HCT116 (cell line): ENCODE measurements around the gene MFAP3L. TPM values are rescaled to one million over a fixed set of nuclear protein-coding genes. Genes with fewer than 3 reads are reported as not detected.
A peak's percentile ranks its signal among the peaks of the same experiment; 100 is the strongest.

Source experiments
- ATAC-seq: fragments of 200-7000 bp; cut with Tn5 transposase; 2 replicates; pipeline ENCODE4 v1.9.1; 2020; ENCODE audit warnings: mild to moderate bottlenecking, moderate library complexity
- Bru-seq: library from RNA; stranded (reverse); fragments of 400-500 nt; gene quantifications from one replicate; lab custom pipeline; 2021; lab: Mats Ljungman, UMichigan
- BruChase-seq, 2 experiments: library from RNA; stranded (reverse); fragments of 400-500 nt; gene quantifications; one replicate each; lab custom pipeline; 2021; lab: Mats Ljungman, UMichigan
- BruUV-seq: library from RNA; stranded (reverse); fragments of 400-500 nt; replicated peaks from 2 replicates; lab custom pipeline; 2021; lab: Mats Ljungman, UMichigan
- CTCF ChIA-PET: fragments of 300-600 bp; sonication (Branson Sonifier 250); formaldehyde crosslinking; loops from one replicate; lab custom pipeline; 2021; ENCODE audit warnings: antibody characterized with exemption; lab: Charles Lee
- POLR2A ChIA-PET: fragments of 300-600, 350-600 bp; sonication (Branson Sonifier 250); formaldehyde crosslinking; loops from one replicate; lab custom pipeline; 2021; ENCODE audit warnings: antibody characterized with exemption; lab: Charles Lee
- RAD21 ChIA-PET, 2 experiments: fragments of 300-600 bp; sonication (Branson Sonifier 250); formaldehyde crosslinking; loops; one replicate each; lab custom pipeline; 2023; ENCODE audit warnings: low total read pairs in 2 of 2; ENCODE audit not compliant: uncharacterized antibody in 2 of 2, unreplicated experiment in 2 of 2, low non-redundant PET in 1 of 2; lab: Charles Lee
- DNase-seq: peaks from one replicate; pipeline ENCODE4 v3.0.0-alpha.2; 2010; ENCODE audit warnings: low read depth, low spot score
- H2AFZ ChIP-seq: fragments of 200-600 bp; shearing (Covaris generic), sonication (generic); 2 replicates; pipeline ENCODE4 v1.6.1; 2017; ENCODE audit warnings: low read depth, mixed run types, mixed read lengths, antibody characterized with exemption, low read length; ENCODE audit not compliant: poor library complexity, severe bottlenecking
- H3K27ac ChIP-seq: 2 replicates; pipeline ENCODE4 v1.5.1; 2012; ENCODE audit warnings: low read depth, low read length
- H3K27me3 ChIP-seq: fragments of 200-600 bp; sonication (generic); 2 replicates; pipeline ENCODE4 v1.6.1; 2016; ENCODE audit warnings: mixed run types, low read length, mixed read lengths; ENCODE audit not compliant: insufficient read depth
- H3K36me3 ChIP-seq, 2 experiments: fragments of 200-500 bp in 1 of 2; fragments of 200-600 bp in 1 of 2; sonication (Bioruptor generic) in 1 of 2; sonication (generic) in 1 of 2; 2 replicates each; pipeline versions ENCODE4 v1.5.1 to v1.6.1; 2014 to 2016; ENCODE audit warnings: low read length in 2 of 2, inconsistent platforms in 1 of 2, mixed read lengths in 1 of 2, mixed run types in 1 of 2; ENCODE audit not compliant: insufficient read depth in 2 of 2, control insufficient read depth in 1 of 2
- H3K4me1 ChIP-seq, 2 experiments: fragments of 200-600 bp in 1 of 2; sonication (generic) in 1 of 2; 2 replicates each; pipeline versions ENCODE4 v1.5.1 to v1.6.1; 2012 to 2017; ENCODE audit warnings: low read length in 2 of 2, inconsistent platforms in 1 of 2, mild to moderate bottlenecking in 1 of 2, mixed read lengths in 1 of 2, mixed run types in 1 of 2, moderate library complexity in 1 of 2; ENCODE audit not compliant: insufficient read depth in 2 of 2, control insufficient read depth in 1 of 2
- H3K4me2 ChIP-seq: fragments of 200-600 bp; sonication (generic); 2 replicates; pipeline ENCODE4 v1.6.1; 2017; ENCODE audit warnings: mixed run types, low read length, mixed read lengths
- H3K4me3 ChIP-seq, 2 experiments: fragments of 200-600 bp in 1 of 2; sonication (generic) in 1 of 2; replicated peaks in 1 of 2; 2 replicates each; pipeline ENCODE4 v1.5.1; 2011 to 2016; ENCODE audit warnings: low read length in 2 of 2, control low read depth in 1 of 2, low read depth in 1 of 2, mild to moderate bottlenecking in 1 of 2, mixed read lengths in 1 of 2, mixed run types in 1 of 2
- H3K79me2 ChIP-seq: fragments of 200-600 bp; sonication (generic); 2 replicates; pipeline ENCODE4 v1.6.1; 2017; ENCODE audit warnings: mild to moderate bottlenecking, mixed run types, low read length, moderate library complexity, mixed read lengths; ENCODE audit not compliant: insufficient read depth
- H3K9ac ChIP-seq: fragments of 200-600 bp; sonication (generic); 2 replicates; pipeline ENCODE4 v1.6.1; 2016; ENCODE audit warnings: low read length, mixed read lengths
- H3K9me2 ChIP-seq: fragments of 200-600 bp; sonication (generic), shearing (Covaris generic); 2 replicates; pipeline ENCODE4 v1.6.1; 2017; ENCODE audit warnings: mixed run types, mild to moderate bottlenecking, moderate library complexity; ENCODE audit not compliant: insufficient read depth
- H3K9me3 ChIP-seq, 2 experiments: fragments of 200-500 bp in 1 of 2; fragments of 200-600 bp in 1 of 2; sonication (Bioruptor generic) in 1 of 2; sonication (generic) in 1 of 2; 2 replicates each; pipeline ENCODE4 v1.6.1; 2014 to 2017; ENCODE audit warnings: low read length in 2 of 2, mixed read lengths in 2 of 2, inconsistent platforms in 1 of 2, low read depth in 1 of 2, mild to moderate bottlenecking in 1 of 2, mixed run types in 1 of 2, moderate library complexity in 1 of 2; ENCODE audit not compliant: control insufficient read depth in 1 of 2, insufficient read depth in 1 of 2
- H4K20me1 ChIP-seq: fragments of 200-600 bp; sonication (generic), shearing (Covaris generic); 2 replicates; pipeline ENCODE4 v1.6.1; 2017; ENCODE audit warnings: mixed run types, mild to moderate bottlenecking, moderate library complexity; ENCODE audit not compliant: insufficient read depth
- ATF3 ChIP-seq: IDR thresholded peaks from 2 replicates; pipeline ENCODE4 v1.6.1; 2012
- CBX3 ChIP-seq: IDR thresholded peaks from 2 replicates; pipeline ENCODE4 v1.6.1; 2012; ENCODE audit warnings: low read depth
- CEBPB ChIP-seq: IDR thresholded peaks from 2 replicates; pipeline ENCODE4 v1.6.1; 2012; ENCODE audit warnings: low read depth
- CTCF ChIP-seq, 3 experiments: fragments of 200-600 bp in 1 of 3; sonication (generic) in 1 of 3; IDR thresholded peaks in 2 of 3; conservative IDR thresholded peaks in 1 of 3; 2 replicates each; pipeline ENCODE4 v1.5.1; 2012 to 2017; ENCODE audit warnings: low read depth in 2 of 3, low read length in 2 of 3, antibody characterized with exemption in 1 of 3, borderline replicate concordance in 1 of 3, control low read depth in 1 of 3, mild to moderate bottlenecking in 1 of 3, mixed read lengths in 1 of 3, mixed run types in 1 of 3, moderate library complexity in 1 of 3; ENCODE audit not compliant: insufficient read depth in 1 of 3
- EGR1 ChIP-seq: IDR thresholded peaks from 2 replicates; pipeline ENCODE4 v1.6.1; 2012; ENCODE audit warnings: low read depth
- ELF1 ChIP-seq: IDR thresholded peaks from 2 replicates; pipeline ENCODE4 v1.6.1; 2012; ENCODE audit warnings: low read depth, borderline replicate concordance
- EZH2phosphoT487 ChIP-seq: fragments of 200-600 bp; IDR thresholded peaks from 2 replicates; pipeline ENCODE4 v1.6.1; 2018; ENCODE audit warnings: antibody characterized with exemption, borderline replicate concordance
- FOSL1 ChIP-seq: IDR thresholded peaks from 2 replicates; pipeline ENCODE4 v1.6.1; 2012; ENCODE audit warnings: low read depth
- JUND ChIP-seq: IDR thresholded peaks from 2 replicates; pipeline ENCODE4 v1.6.1; 2012
- MAX ChIP-seq: IDR thresholded peaks from 2 replicates; pipeline ENCODE4 v1.6.1; 2012
- POLR2A ChIP-seq: IDR thresholded peaks from 2 replicates; pipeline ENCODE4 v1.7.0; 2011; ENCODE audit warnings: borderline replicate concordance; ENCODE audit not compliant: insufficient read depth, insufficient read length; ENCODE audit errors: extremely low read depth
- POLR2AphosphoS5 ChIP-seq: IDR thresholded peaks from 2 replicates; pipeline ENCODE4 v1.6.1; 2011; ENCODE audit warnings: mild to moderate bottlenecking, low read depth, low read length, moderate library complexity
- RAD21 ChIP-seq: IDR thresholded peaks from 2 replicates; pipeline ENCODE4 v1.6.1; 2012; ENCODE audit warnings: low read depth, mild to moderate bottlenecking
- REST ChIP-seq: IDR thresholded peaks from 2 replicates; pipeline ENCODE4 v1.6.1; 2012; ENCODE audit warnings: low read depth
- SIN3A ChIP-seq: IDR thresholded peaks from 2 replicates; pipeline ENCODE4 v1.6.1; 2012; ENCODE audit warnings: low read depth
- SP1 ChIP-seq: IDR thresholded peaks from 2 replicates; pipeline ENCODE4 v1.6.1; 2012; ENCODE audit warnings: low read depth
- SRF ChIP-seq: IDR thresholded peaks from 2 replicates; pipeline ENCODE4 v1.6.1; 2012; ENCODE audit warnings: low read depth
- TCF7L2 ChIP-seq: IDR thresholded peaks from 2 replicates; pipeline ENCODE4 v1.7.0; 2011; ENCODE audit warnings: borderline replicate concordance, inconsistent platforms; ENCODE audit not compliant: insufficient read depth, insufficient read length; ENCODE audit errors: extremely low read depth
- YY1 ChIP-seq: IDR thresholded peaks from 2 replicates; pipeline ENCODE4 v1.6.1; 2011; ENCODE audit warnings: low read length, low read depth, moderate library complexity, mild to moderate bottlenecking; ENCODE audit not compliant: insufficient replicate concordance; ENCODE audit errors: extremely low read depth
- ZFX ChIP-seq: fragments of 450-650 bp; IDR thresholded peaks from 2 replicates; pipeline ENCODE4 v1.6.1; 2017
- intact Hi-C: fragments of 100-400 bp; cut with micrococcal nuclease; formaldehyde crosslinking; loops from 2 replicates; pipeline ENCODE4 v1.10.0; 2022
- long read RNA-seq: library from polyadenylated mRNA; unstranded; transcript quantifications from one replicate; pipeline ENCODE4 v2.0.0, GENCODE V29; 2021; ENCODE audit not compliant: unreplicated experiment
- polyA plus RNA-seq: library from polyadenylated mRNA; unstranded; fragments of >200 nt; gene quantifications from 2 replicates; pipeline ENCODE4 v1.2.1, GENCODE V29; 2012; ENCODE audit warnings: missing spikeins
- total RNA-seq: library from RNA; stranded (reverse); gene quantifications from one replicate; pipeline ENCODE4 v1.2.1, GENCODE V29; 2021; ENCODE audit not compliant: unreplicated experiment

MFAP3L gene
- total RNA-seq = 8.4 TPM
- 5.4 and 6.2 TPM in 2 replicates for polyA plus RNA-seq
- percentile 60 among the genes with signal in this experiment for Bru-seq, nascent RNA
- percentile 71 among the genes with signal in this experiment for BruChase-seq, experiment 1, labeled RNA remaining after a 6-hour chase
- BruChase-seq, experiment 2, labeled RNA remaining after a 2-hour chase = percentile 71 among the genes with signal in this experiment
- long read RNA-seq, full-length matches to known transcripts = 3 of 5 reads
- long read RNA-seq, partial matches to known transcripts = 0 of 5 reads
- long read RNA-seq, other reads (novel, unspliced or antisense) = 2 of 5 reads

- ChIA-PET POLR2A (no interaction called here), RAD21 (no interaction called here), CTCF (interaction anchor here (0.7 to 3.7 kb wide), 2 partner anchors 216 to 413 kb away, joined by 4 to 17 read pairs; no protein-coding TSS in a partner anchor)
- TSS peak; percentile 85 for BruUV-seq
- Histone ChIP-seq H3K9me3 (no peaks in the 10 kb centered on the region), H3K4me2 (peak within 1 kb of the TSS; percentile 97), H3K79me2 (no peaks in the 10 kb centered on the region), H2AFZ (peak within 1 kb of the TSS; percentile 76), H3K4me3 (peak within 1 kb of the TSS; percentile 77 to 82), H4K20me1 (no peaks in the 10 kb centered on the region), H3K27me3 (no peaks in the 10 kb centered on the region), H3K36me3 (no peaks in the 10 kb centered on the region), H3K9me2 (no peaks in the 10 kb centered on the region), H3K4me1 (peaks cover 2 to 16% of the 10 kb centered on the region in 2 experiments), H3K9ac (peak within 1 kb of the TSS; percentile 88), H3K27ac (peak within 1 kb of the TSS; percentile 75)
- intact Hi-C loops = loop anchor here (1.0 to 2.0 kb wide), 3 partner anchors 216 to 414 kb away; partner anchors contain the start of gene NEK1
- ATAC-seq = peak; percentile 86
- DNase-seq = peak; percentile 75
- no peak for TF ChIP-seq RAD21
- no peak for TF ChIP-seq FOSL1
- no peak for TF ChIP-seq CEBPB
- no peak for TF ChIP-seq JUND
- peak; percentile 77 for TF ChIP-seq POLR2AphosphoS5
- peak; percentile 50 for TF ChIP-seq POLR2A
- 0 out of 2 replicates have a peak, but pooled peaks have one; percentile 39 for TF ChIP-seq CBX3
- TF ChIP-seq YY1 = peak; percentile 73
- TF ChIP-seq ATF3 = no peak
- TF ChIP-seq CTCF (IDR thresholded peaks at IDR 0.05 in 2 of 3, conservative IDR thresholded peaks at IDR 0.05 in 1 of 3; ENCODE audit: borderline replicate concordance in 1 of 3, insufficient read depth in 1 of 3, low read depth in 2 of 3, low read length in 2 of 3) = no peak
- peak; percentile 60 for TF ChIP-seq SP1
- TF ChIP-seq TCF7L2 = peak; percentile 70
- TF ChIP-seq SRF = no peak
- 0 out of 2 replicates have a peak, but pooled peaks have one; percentile 29 for TF ChIP-seq SIN3A
- TF ChIP-seq ELF1 = no peak
- TF ChIP-seq MAX = peak; percentile 71
- TF ChIP-seq EZH2phosphoT487 = no peak
- no peak for TF ChIP-seq REST
- TF ChIP-seq EGR1 = 0 out of 2 replicates have a peak, but pooled peaks have one; percentile 14
- peak; percentile 67 for TF ChIP-seq ZFX
These were observed at the start of gene MFAP3L for GRCh38 chr4:170026253-170027021. TSS of gene MFAP3L (minus strand) at chr4:170026395. CDS start at chr4:170005877, 20,518 bp downstream.
